Erythroblast (primary cell): ENCODE results near the gene PCDH1.
A peak's percentile ranks its signal among the peaks of the same experiment; 100 is the strongest.

Experiments
- DNase-seq, 2 experiments: peaks; one replicate each; lab custom pipeline; 2025; lab: John Stamatoyannopoulos, UW
- GATA1 ChIP-seq: IDR thresholded peaks from 2 replicates; pipeline ENCODE4 v1.6.1; 2011; ENCODE audit warnings: low read depth, mild to moderate bottlenecking, control low read depth, low read length, moderate library complexity
- POLR2A ChIP-seq: IDR thresholded peaks from 2 replicates; pipeline ENCODE4 v1.6.1; 2011; ENCODE audit warnings: mild to moderate bottlenecking, low read length

Gene PCDH1

DNA sequence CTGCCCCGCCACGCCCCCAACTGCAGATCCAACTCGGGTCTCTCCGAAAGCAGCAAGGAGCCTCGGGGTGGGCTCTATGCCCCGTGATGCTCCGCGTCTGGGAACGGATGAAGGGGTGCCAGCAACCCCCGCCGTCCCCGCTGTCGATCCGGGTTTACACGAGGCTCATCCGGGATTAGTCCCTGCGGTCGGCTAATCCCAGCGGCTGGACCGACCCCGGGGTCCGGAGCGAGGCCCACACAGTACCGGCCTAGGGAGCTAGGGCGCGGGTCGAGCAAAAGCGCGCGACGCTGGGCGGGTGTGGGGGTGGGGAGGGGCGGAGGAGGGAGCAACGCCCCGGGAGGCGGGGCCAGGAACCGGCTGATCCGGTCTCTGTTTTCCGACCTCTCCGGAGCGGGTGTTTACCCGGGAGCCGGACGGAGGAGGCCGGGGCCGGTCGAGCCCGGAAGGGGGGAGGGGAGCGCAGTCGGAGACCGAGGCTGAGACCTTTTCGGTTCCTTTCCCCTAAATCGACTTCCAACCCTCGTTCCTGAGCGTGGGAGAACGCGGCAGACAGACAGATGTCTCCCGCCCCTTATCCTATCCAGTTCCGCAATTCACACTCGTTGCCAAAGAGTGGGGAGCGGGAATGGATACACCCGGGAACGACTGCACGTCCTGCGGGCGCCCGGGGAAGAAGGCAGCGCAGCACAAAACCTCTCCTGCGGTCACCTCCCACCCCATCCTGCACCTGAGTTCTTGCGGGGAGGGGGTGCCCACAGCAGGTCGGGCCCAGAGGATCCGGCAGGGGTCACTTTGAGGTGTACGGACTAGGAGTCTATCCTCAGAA, 28.6 kb downstream of the PCDH1 start:
- DNase-seq: peak; percentile 68 to 79
- TF ChIP-seq POLR2A (peak; percentile 80), GATA1 (no peak)

DNA sequence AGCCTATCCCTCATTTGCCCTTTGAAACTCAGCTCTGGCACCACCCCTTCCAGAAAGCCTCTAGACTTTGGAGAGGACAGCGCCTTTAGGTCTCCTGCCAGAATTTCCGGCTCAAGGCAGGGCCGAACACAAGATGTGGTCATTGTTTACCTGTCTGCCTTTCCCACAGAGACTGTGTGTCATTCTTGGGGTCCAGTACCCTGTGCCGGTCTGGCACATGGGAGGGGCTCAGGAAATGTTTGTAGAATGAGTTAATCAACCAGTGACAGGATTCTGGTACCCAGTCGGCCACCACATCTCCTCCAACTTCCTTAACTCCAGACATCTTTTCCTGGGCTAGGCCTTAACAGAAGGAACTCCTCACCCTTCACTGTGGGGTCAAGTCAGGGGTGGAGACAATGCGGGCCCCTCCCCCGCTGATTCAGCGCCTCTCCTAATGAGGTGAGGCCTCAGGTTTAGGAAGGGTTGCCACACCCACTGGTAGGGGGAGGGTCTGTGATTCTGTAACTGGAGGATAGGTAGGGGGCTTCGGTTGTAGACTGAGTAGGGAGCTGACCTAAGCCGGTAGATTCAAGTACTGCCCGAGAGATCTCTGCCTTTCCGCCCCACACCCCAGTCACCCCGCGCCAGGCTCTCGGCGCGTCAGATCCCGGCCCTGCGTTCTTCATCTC, 29.3 kb downstream of the PCDH1 start:
- TF ChIP-seq GATA1 (no peak), POLR2A (no peak)
- no peak for DNase-seq

DNA sequence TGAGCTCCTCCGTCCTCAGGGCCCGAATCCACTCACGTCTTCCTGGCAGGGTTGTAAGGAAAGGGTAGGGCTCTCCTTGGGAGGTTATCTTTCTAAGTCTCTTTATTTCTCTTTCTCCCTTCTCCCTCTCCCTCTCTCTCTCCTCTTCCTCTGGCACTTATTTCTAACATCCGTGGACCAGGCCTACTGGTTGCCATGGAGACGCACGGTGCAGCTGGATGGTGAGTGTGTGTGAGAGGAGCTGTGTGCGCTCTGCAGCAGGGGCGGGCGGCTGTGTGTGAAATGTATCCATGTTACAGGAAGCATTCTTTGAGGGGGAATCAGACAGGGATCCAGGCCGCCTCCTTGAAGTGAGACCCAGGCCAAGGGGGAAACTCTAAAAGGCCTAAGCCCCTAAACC, 32.2 kb downstream of the PCDH1 start:
- TF ChIP-seq GATA1 (no peak), POLR2A (no peak)
- no peak for DNase-seq

GRCh38 chr5:141845371-141845851, 32.8 kb downstream of the PCDH1 start:
- DNase-seq: no peak
- no peak for TF ChIP-seq POLR2A
- no peak for TF ChIP-seq GATA1

DNA sequence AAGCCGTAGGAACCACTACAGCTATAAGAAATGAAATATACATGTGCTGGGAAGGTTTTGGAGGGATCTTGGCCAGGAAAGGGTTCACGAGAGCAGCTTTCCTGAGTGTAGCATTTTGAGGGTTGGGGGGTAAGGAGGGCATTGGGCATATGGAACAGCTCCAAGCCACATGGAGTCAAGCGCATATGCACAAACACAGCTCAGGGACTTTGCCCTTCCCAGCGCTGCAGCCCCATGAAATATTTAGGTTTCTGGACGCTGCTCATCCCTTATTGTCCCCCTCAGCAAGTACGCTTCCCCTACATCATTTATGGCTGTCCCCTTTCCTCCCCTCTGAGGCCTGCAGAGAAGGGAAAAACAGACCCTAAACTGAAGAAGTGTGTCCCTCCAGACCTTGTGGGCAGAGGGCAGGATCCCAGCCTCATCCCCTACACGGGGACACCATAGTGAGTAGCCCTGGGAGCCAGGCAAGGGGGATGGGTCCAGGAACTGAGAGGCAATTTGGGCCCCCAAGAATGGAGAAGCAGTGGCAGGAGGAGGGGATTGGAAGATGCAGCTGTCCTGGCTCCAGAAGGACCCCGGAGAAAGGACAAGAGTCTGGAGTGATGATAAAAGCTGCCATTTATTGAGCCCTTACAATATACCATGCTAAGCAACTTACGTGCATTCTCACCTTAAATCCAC, 33.7 kb downstream of the PCDH1 start:
- no peak for TF ChIP-seq GATA1
- no peak for DNase-seq

- DNase-seq: no peak
- TF ChIP-seq GATA1: no peak
- no peak for TF ChIP-seq POLR2A
Measured at GRCh38 chr5:141843156-141843927, 34.9 kb downstream of the PCDH1 start.

DNA sequence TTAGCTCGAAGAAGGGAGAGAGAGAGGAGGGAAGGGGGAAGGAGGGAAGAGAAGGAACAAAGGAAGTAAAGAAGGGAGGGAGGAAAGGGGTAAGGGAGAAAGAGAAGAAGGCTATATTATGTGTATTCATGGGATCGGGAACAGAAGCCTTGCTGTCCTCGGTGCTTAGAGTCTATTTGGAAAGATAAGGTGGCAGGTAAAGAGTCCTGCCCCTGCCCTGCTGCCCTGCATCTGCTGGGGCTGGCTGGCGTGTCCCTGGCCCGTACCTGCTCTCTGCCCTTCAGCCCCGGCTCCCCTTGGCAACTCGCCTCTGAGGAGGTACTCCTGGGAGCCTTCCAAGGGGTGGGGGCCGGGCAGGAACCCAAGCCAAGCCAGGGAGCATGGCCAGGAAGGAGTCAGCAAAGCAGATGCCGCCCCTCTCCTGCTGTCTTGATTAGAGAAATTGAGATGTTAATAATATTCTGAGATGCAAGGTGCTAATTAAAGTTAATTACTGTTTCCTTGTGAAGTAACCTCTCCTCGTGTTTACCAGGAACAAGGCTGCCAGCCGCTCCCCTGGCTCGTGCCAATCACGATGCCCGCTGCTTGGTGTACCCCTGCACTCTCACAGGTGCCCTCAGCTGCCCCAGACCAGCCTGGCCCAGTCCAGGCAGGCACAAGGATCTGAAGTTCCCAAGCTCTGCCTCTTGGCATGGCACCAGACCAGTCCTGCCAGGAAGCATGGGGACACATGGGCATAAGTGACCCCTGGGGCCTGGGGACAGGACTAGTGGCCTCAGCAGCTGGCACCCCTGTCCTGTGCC, 36.6 kb downstream of the PCDH1 start:
- no peak for DNase-seq
- TF ChIP-seq GATA1: no peak
- no peak for TF ChIP-seq POLR2A

- no peak for DNase-seq
- TF ChIP-seq POLR2A: no peak
- no peak for TF ChIP-seq GATA1
Measured at GRCh38 chr5:141840826-141841360, 37.3 kb downstream of the PCDH1 start.

DNA sequence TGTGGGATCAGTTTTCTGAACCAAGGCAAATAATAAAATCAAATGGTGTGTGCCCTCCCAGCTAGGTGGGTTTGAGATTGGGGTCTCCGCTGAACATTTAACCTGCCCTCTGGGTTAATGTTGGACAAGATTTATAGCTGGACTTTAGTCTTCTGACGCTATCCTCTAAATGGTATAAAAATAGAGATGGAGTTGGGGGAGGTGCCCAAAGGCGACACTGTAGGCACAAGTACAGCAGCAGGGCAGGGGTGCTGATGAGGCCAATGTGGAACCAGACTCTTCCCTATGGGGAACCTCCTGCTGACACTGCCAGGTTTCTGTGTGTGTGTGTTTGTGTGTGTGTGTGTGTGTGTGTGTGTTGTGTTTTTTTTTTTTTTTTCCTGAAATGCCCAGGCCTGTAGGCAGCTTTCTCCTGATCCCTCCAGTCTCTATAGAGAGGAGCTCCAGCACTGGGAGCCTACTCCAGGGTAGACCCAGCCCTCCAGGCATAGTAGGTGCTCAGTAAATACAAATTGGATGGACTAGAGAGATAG, 37.9 kb downstream of the PCDH1 start:
- no peak for DNase-seq
- TF ChIP-seq POLR2A (no peak), GATA1 (no peak)

- no peak for DNase-seq
- TF ChIP-seq POLR2A (no peak), GATA1 (no peak)
Measured at GRCh38 chr5:141839015-141839513, 39.1 kb downstream of the PCDH1 start.

GRCh38 chr5:141838326-141839014, 39.7 kb downstream of the PCDH1 start:
- TF ChIP-seq POLR2A (no peak), GATA1 (no peak)
- no peak for DNase-seq
